HG03520 (cell line): ENCODE data around the gene MAP4.

ENCODE experiments used
- ATAC-seq: cut with Tn5 transposase; IDR thresholded peaks from one replicate; pipeline ENCODE4 v1.9.1; 2021; ENCODE audit warnings: mild to moderate bottlenecking, moderate library complexity; ENCODE audit not compliant: unreplicated experiment

MAP4 gene

DNA sequence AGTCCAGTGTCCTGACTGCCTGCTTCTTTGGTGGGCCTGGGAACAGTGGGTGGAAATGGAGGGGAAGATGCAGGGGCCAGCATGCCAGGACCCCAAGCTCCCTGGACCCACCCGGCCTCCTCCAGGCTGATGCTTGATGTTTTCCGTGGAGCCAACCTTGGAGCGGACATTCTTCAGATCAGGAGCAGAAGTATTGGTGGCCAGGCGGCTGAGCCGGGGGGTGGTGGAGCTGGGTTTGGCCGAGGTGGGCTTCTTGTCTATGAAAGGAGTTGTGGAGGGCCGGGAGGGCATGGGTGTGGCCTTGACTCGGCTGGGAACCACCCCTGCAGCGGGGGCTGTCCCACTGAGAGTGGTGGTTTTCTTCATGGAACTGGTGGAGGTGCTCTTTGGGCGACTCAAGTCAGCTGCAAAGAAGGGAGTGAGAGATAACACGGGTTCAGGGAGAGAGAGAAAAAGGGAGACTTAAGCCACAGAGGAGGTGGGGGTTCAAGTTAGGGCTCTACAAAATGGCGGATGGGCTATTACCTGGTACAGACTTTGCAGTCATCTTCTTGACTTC lies 145.4 kb downstream of the MAP4 start:
- ATAC-seq: no peak

- no peak for ATAC-seq
These were observed 146.1 kb downstream of the MAP4 start for GRCh38 chr3:47870156-47870555.

GRCh38 chr3:47868306-47868705 lies 147.9 kb downstream of the MAP4 start:
- ATAC-seq: no peak

DNA sequence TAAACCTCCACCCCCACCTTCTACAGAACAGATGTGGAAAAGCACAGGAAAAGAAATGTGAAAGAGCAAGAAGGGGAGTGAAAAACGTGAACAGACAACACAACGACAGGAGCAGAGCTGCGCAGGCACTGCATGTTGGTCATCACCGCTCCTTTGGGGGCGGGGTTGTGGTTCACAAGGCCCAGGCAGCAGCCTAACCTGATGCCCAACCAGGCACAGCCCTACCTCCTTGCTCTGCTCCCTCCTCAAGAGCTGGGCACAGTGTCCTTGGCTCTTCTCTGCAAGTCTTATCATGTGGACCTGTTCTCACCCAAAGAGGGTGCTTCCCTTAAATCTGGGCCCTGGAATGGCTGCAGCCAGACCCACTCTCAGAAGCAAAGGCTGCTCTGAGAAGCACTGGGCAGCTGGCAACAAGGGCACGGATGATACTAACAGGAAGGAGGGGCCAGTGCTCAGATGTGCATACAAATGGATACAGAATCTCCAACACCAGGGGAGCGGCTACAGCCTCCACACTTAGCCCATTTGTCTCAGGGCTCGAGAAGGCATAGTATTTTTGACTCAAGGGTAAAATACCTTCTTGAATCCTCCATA lies 148.7 kb downstream of the MAP4 start:
- ATAC-seq: no peak

- ATAC-seq: no peak
These were observed 151.0 kb downstream of the MAP4 start for GRCh38 chr3:47865192-47865591.

GRCh38 chr3:47863391-47864128 lies 152.7 kb downstream of the MAP4 start:
- ATAC-seq: no peak

- no peak for ATAC-seq
These were observed 156.1 kb downstream of the MAP4 start for GRCh38 chr3:47859956-47860605.

DNA sequence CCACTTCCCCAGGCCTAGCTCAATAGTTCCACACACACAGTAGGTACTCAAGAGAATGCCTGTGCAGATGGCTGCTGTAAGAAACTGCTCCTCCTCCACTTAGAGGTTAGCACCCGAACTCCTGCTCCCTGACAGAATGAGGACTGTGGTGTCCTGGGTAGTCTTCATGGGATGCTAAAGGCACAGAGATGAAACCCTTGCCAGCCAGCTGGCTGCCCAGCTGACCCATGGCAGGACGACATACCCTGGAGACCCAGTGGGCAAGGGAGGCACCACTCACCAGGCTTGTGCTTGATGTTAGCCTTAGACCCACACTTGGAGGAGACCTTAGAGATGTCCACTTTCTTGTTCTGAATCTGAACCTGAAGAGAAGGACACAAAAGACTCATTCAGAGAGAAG lies 159.1 kb downstream of the MAP4 start:
- no peak for ATAC-seq

- ATAC-seq: no peak
These were observed 159.5 kb downstream of the MAP4 start for GRCh38 chr3:47856669-47857068.

GRCh38 chr3:47855461-47856383 lies 160.5 kb downstream of the MAP4 start:
- no peak for ATAC-seq

DNA sequence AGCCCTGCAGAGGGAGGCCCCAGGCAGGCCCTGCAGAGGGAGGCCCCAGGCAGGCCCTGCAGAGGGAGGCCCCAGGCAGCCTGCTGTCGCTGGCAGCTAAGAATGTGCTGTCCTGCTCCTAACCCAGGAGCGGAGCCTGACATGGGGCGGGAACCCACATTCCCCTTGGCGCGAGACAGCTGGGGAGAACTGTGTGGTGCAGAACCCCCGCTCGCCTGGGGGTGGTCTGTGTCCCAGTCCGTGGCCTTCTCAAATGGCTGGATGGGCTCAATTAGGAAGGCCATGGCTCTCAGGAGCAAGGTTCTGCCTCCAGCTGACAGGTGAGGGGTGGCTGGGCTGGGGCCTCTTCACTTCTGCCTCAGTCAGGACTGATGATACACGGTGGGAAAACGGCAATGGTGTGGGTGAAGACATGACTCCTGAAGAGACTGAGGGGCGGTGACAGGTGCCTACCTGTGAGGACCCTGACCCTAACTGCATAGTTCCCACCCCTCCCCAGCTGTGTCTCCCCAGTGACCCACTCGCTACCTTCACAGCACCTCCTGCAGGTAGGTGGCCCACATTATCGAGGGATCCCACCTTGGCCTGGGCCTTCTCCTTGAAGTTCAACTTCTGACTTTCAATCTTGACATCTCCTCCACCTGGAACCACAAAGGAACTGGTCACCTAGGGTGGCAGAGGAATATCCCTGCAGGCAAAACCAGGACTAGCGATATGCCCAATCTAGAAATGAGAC lies 161.3 kb downstream of the MAP4 start:
- ATAC-seq: no peak

GRCh38 chr3:47854267-47854666 lies 161.9 kb downstream of the MAP4 start:
- no peak for ATAC-seq

- ATAC-seq: no peak
These were observed 163.3 kb downstream of the MAP4 start for GRCh38 chr3:47852604-47853602.

DNA sequence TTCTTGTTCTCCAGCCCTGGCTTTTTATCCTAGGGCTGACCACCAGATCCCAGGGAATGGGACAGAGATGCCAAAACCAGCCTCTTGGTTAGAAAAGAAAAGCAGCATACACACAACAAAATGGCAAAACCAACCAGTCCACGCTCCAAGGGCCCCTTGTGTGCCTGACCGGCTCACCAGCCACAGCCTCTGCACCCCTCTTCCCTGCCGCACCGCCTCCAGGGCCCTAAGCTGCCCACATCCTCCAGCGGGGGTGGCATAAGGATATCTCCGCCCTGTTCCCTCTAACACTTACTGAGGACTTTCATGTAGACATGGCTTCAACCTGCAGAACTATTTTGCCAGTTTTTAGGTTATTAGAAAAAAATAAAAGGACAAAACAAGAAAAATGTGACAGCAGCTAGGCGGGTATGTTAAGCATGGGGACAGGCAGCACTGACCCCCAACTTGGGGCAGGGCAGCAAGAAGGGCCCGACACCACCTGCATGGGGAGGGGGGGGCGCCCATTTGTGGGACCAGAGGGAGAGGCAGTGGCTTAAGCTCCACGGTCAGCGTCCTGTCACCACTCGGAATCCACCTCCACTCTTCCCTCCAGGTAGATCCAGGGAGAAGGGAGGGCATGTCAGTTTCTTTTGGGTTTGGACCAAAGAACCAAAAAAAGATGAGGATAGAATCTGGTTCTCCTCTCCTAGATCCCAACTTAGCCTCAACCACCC lies 164.2 kb downstream of the MAP4 start:
- ATAC-seq: no peak

GRCh38 chr3:47850564-47851410 lies 165.4 kb downstream of the MAP4 start:
- ATAC-seq: no peak

DNA sequence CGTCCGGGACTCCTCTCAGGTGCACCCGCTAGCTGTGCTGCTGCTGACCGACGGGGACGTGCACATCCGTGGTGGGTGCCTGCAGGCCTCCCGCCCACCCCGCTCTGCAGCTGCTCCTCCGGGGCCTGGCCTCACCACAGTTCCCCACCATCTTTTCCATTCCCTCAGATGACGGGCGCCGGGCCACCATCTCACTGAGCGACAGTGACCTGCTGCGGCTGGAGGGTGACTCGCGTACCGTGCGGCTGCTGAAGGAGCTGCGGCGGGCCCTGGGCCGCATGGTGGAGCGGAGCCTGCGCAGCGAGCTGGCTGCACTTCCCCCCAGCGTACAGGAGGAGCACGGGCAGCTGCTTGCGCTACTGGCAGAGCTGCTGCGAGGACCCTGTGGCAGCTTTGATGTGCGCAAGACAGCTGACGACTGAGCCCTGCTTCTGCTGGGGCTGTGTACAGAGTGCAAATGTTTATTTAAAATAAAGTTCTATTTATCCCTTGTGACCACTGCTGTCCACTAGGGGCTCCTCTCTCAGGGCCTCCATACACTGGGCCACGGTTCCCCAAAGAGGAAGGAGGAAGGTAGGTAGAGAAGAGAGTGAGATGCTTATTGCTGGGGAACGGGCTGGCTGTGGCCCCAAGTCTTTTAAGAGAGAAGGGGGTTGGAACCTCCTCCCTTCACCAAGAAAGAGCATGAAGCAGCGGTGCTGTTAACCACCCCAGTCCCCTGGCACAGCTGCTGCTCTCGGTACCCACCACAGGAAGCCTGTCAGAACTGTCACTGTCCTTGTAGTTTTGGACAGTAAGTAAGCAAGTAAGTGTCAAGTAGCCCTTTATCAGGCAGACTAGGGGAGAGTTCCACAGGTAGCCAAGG lies 166.3 kb downstream of the MAP4 start:
- no peak for ATAC-seq
